Natural killer cell (primary cell): Measurements from ENCODE around the gene SMARCA4. TPM values are rescaled to one million over a fixed set of nuclear protein-coding genes. Genes with fewer than 3 reads are reported as not detected.

ENCODE experiments used
- ATAC-seq, 3 donors: fragments of 150-1000 bp in 2 of 3; fragments of 200-7000 bp in 1 of 3; cut with Tn5 transposase; 1 replicate in 1 of 3; 2 replicates in 2 of 3; pipeline ENCODE4 v1.10.0; 2021; ENCODE audit warnings: mild to moderate bottlenecking in 2 of 3, moderate library complexity in 2 of 3
- DNase-seq, 2 donors: peaks; one replicate each; pipeline versions ENCODE4 v3.0.0 to v3.0.0-alpha.2; 2013 to 2021; ENCODE audit warnings: mixed read lengths in 1 of 2
- H3K27ac ChIP-seq: one replicate; pipeline ENCODE4 v1.5.1; 2013; ENCODE audit warnings: mild to moderate bottlenecking, low read length
- H3K27me3 ChIP-seq: one replicate; pipeline ENCODE4 v1.6.1; 2013; ENCODE audit warnings: low read length; ENCODE audit not compliant: control insufficient read depth, insufficient read depth
- H3K36me3 ChIP-seq: one replicate; pipeline ENCODE4 v1.6.1; 2013; ENCODE audit warnings: low read length; ENCODE audit not compliant: control insufficient read depth, insufficient read depth
- H3K4me1 ChIP-seq: one replicate; pipeline ENCODE4 v1.6.1; 2013; ENCODE audit warnings: low read length; ENCODE audit not compliant: control insufficient read depth, insufficient read depth
- H3K4me3 ChIP-seq: one replicate; pipeline ENCODE4 v1.5.1; 2013; ENCODE audit warnings: low read length
- H3K9me3 ChIP-seq: one replicate; pipeline ENCODE4 v1.6.1; 2013; ENCODE audit warnings: low read length; ENCODE audit not compliant: control insufficient read depth, insufficient read depth
- H3K27ac Mint-ChIP-seq, 2 donors: one replicate each; pipeline ENCODE4 v1.8.0; 2022; ENCODE audit warnings: mild to moderate bottlenecking in 2 of 2, mixed read lengths in 2 of 2, moderate library complexity in 1 of 2
- H3K27me3 Mint-ChIP-seq, 2 donors: one replicate each; pipeline ENCODE4 v1.8.0; 2022; ENCODE audit warnings: low read depth in 2 of 2, mixed read lengths in 2 of 2
- H3K36me3 Mint-ChIP-seq: one replicate; pipeline ENCODE4 v1.8.0; 2022; ENCODE audit warnings: mixed read lengths
- H3K4me1 Mint-ChIP-seq, 2 donors: one replicate each; pipeline ENCODE4 v1.8.0; 2022; ENCODE audit warnings: mixed read lengths in 2 of 2
- H3K4me3 Mint-ChIP-seq: one replicate; pipeline ENCODE4 v1.8.0; 2022; ENCODE audit warnings: mild to moderate bottlenecking, moderate library complexity, mixed read lengths
- H3K9me3 Mint-ChIP-seq, 2 donors: one replicate each; pipeline ENCODE4 v1.8.0; 2022; ENCODE audit warnings: mixed read lengths in 2 of 2
- CTCF ChIP-seq: fragments of 200-600 bp; IDR thresholded peaks from one replicate; pipeline ENCODE4 v1.8.0; 2022; ENCODE audit warnings: antibody characterized with exemption
- WGBS: methylation state at CpG from one replicate; pipeline ENCODE4 v1.1.7; 2013; ENCODE audit warnings: missing lambda C conversion rate; ENCODE audit not compliant: insufficient coverage; 5-methylcytosine and 5-hydroxymethylcytosine counted together
- intact Hi-C: fragments of 100-400 bp; cut with micrococcal nuclease; formaldehyde crosslinking; loops from one replicate; pipeline ENCODE4 v1.14.2; 2022
- total RNA-seq, 4 donors: library from RNA; stranded (reverse); fragments of 120-200 nt in 1 of 4; gene quantifications; one replicate each; pipeline versions ENCODE4 v1.2.3 to v1.2.4, GENCODE V29; 2013 to 2022

The SMARCA4 gene
- total RNA-seq, 3 donors from 2014 or later (not counting 1 experiment from before 2014, with no cell fraction given), result 85.4 to 96.1 (median 93.6) TPM

DNA sequence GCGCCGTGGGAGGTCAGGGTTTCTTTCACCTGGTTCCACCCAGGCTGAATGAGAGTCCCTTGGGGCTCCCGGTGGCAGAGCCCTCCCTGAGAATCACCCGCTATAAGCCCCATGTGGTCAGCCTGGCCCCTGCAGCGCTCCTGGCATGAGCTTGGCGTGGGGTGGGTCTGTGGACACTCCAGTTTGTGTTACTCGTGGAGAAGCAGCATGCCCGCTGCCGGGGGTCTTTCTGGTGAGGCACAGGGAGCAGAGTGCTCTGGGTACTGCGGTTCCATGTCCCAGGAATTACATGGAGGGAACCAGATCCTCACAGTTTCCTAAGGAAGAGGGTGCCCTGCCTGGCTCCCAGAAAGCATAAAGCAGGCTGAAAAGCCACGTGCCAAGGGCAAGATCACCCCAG, 62.2 kb downstream of the SMARCA4 start:
- Histone ChIP-seq H3K4me3 (no peak overlapping the region), H3K4me1 (no peaks in the 10 kb centered on the region), H3K27me3 (no peaks in the 10 kb centered on the region), H3K9me3 (no peaks in the 10 kb centered on the region), H3K27ac (no peak overlapping the region), H3K36me3 (peaks cover 81% of the 10 kb centered on the region)
- Mint-ChIP-seq H3K27me3 (no peaks in the 10 kb centered on the region), H3K9me3 (no peaks in the 10 kb centered on the region), H3K4me3 (no peak overlapping the region), H3K36me3 (no peaks in the 10 kb centered on the region), H3K4me1 (no peaks in the 10 kb centered on the region), H3K27ac (no peak overlapping the region)
- intact Hi-C loops, result no loop called here
- no peak for DNase-seq
- 96% methylated on average over 11 of the region's 11 CpGs for WGBS
- ATAC-seq, result no peak
- no peak for TF ChIP-seq CTCF

- no peak for TF ChIP-seq CTCF
- H3K4me3 Mint-ChIP-seq, result no peak overlapping the region
- H3K36me3 Mint-ChIP-seq, result no peaks in the 10 kb centered on the region
Observed at GRCh38 chr19:11023710-11024109, 62.9 kb downstream of the SMARCA4 start.

DNA sequence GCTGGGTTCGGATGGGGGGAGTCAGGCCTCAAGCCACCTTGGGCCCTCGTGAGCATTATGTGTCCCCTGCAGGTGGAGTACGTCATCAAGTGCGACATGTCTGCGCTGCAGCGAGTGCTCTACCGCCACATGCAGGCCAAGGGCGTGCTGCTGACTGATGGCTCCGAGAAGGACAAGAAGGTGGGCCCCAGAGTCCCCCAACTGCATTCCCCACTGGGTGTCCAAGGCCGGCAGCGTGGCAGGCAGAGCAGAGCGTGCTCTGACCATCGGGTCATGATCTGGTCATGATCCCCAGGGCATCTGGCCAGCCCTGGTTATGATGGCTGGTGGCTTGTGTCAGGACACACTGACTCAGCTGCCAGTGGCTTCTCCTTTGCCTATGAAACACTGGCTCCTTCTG, 63.4 kb downstream of the SMARCA4 start:
- DNase-seq, result no peak
- Histone ChIP-seq H3K27ac (no peak overlapping the region), H3K4me1 (no peaks in the 10 kb centered on the region), H3K27me3 (no peaks in the 10 kb centered on the region), H3K9me3 (no peaks in the 10 kb centered on the region), H3K4me3 (no peak overlapping the region), H3K36me3 (peaks cover 80% of the 10 kb centered on the region)
- no peaks in the 10 kb centered on the region for H3K9me3 Mint-ChIP-seq
- H3K4me1 Mint-ChIP-seq, result no peaks in the 10 kb centered on the region
- no peak for TF ChIP-seq CTCF
- no peak overlapping the region for H3K4me3 Mint-ChIP-seq
- ATAC-seq, result no peak
- intact Hi-C loops, result no loop called here
- H3K36me3 Mint-ChIP-seq, result no peaks in the 10 kb centered on the region
- no peaks in the 10 kb centered on the region for H3K27me3 Mint-ChIP-seq
- no peak overlapping the region for H3K27ac Mint-ChIP-seq
- 96% methylated on average over 13 of the region's 13 CpGs for WGBS

More at GRCh38 chr19:11023710-11024109, 62.9 kb downstream of the SMARCA4 start:
- H3K27ac Mint-ChIP-seq, result no peak overlapping the region
- DNase-seq (no peak), ATAC-seq (no peak)
- no peaks in the 10 kb centered on the region for H3K4me1 Mint-ChIP-seq
- intact Hi-C loops, result no loop called here
- Histone ChIP-seq H3K4me1 (no peaks in the 10 kb centered on the region), H3K27me3 (no peaks in the 10 kb centered on the region), H3K36me3 (peaks cover 82% of the 10 kb centered on the region), H3K27ac (no peak overlapping the region), H3K4me3 (no peak overlapping the region), H3K9me3 (no peaks in the 10 kb centered on the region)
- H3K9me3 Mint-ChIP-seq, result no peaks in the 10 kb centered on the region
- H3K27me3 Mint-ChIP-seq, result no peaks in the 10 kb centered on the region
- WGBS, result 67% methylated on average over 7 of the region's 7 CpGs

- Histone ChIP-seq H3K9me3 (no peaks in the 10 kb centered on the region), H3K4me3 (no peak overlapping the region), H3K27ac (no peak overlapping the region), H3K27me3 (no peaks in the 10 kb centered on the region), H3K36me3 (peaks cover 73% of the 10 kb centered on the region), H3K4me1 (no peaks in the 10 kb centered on the region)
- no peak for ATAC-seq
- no peak for TF ChIP-seq CTCF
- Mint-ChIP-seq H3K36me3 (no peaks in the 10 kb centered on the region), H3K27me3 (no peaks in the 10 kb centered on the region), H3K4me3 (no peak overlapping the region), H3K27ac (no peak overlapping the region), H3K4me1 (no peaks in the 10 kb centered on the region), H3K9me3 (no peaks in the 10 kb centered on the region)
- no peak for DNase-seq
- intact Hi-C loops, result no loop called here
- 93% methylated on average over 6 of the region's 6 CpGs for WGBS
Observed at GRCh38 chr19:11025006-11025405, 64.2 kb downstream of the SMARCA4 start.
